ENCODE data around the gene FBXL12.

DNA sequence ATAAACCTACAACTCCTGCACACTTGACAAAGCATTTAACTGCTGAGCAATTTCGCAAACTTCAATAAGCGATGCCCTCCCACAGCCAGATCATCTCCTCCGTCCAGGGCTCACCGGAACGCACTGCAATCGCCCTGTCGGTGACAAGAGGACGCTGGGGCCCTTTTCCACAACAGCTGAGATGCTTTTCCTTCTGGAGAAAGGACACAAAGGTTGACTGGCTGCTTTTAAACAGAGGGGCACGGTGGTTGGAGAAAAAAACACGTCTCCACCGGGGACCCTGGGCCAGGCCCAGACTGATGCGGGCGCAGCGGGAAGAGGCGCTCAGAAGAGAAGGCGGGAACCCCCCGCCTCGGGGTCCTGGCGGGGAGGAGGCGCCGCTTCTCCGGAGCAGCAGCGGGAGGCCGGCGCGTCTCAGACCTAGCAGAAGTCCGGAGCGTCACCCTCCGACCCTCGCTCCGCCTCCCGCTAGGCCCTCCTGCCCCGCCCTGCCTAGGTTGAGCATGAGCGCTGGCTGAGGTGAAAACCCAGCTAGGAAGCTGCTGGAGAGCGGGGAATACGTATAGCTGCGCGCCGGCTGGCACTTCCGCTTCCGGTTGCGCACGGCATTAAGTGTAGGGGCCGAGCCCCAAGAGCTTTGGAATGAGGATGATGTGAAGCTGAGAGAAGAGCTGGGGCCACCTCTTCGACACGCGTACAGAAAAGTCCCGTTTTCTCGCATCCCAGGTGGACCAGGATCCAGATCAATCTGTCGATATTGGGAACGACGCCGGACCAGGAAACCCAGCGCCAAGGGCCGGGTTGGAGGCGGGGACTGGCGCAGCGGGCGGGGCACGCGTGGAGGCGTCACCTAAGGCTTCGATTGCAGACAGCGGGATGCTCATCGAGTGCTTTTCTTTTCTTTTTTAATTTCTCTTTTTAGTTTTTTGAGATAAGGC, 50.4 kb downstream of the FBXL12 start, which contains the start of gene ZNF846:
- peak in 1 of 4 donors; percentile 6 for TF ChIP-seq EP300 (IDR thresholded peaks at IDR 0.05)
- peak; percentile 54 to 70 for TF ChIP-seq POLR2A (IDR thresholded peaks at IDR 0.05)

All from sigmoid colon (tissue), 4 donors.